Neural progenitor cell (in vitro differentiated cells): ENCODE data around the gene CDH23. TPM values are rescaled to one million over a fixed set of nuclear protein-coding genes. Genes with fewer than 3 reads are reported as not detected.

Experiments used
- DNase-seq: peaks from one replicate; pipeline ENCODE4 v3.0.0-alpha.2; 2016; ENCODE audit warnings: low spot score
- H2AFZ ChIP-seq: fragments of 200-600 bp; sonication (generic); replicated peaks from 2 replicates; pipeline ENCODE4 v1.6.1; 2016; ENCODE audit warnings: antibody characterized with exemption
- H3F3A ChIP-seq: fragments of 200-600 bp; sonication (generic); 2 replicates; pipeline ENCODE4 v1.6.1; 2016; ENCODE audit warnings: antibody characterized with exemption, low read depth
- H3K27ac ChIP-seq: fragments of 200-600 bp; sonication (generic); 2 replicates; pipeline ENCODE4 v1.5.1; 2016; ENCODE audit warnings: mild to moderate bottlenecking
- H3K27me3 ChIP-seq: fragments of 200-600 bp; sonication (generic); 2 replicates; pipeline ENCODE4 v1.6.1; 2016; ENCODE audit warnings: mild to moderate bottlenecking, moderate library complexity
- H3K36me3 ChIP-seq: fragments of 200-600 bp; sonication (generic); 2 replicates; pipeline ENCODE4 v1.5.1; 2016
- H3K4me1 ChIP-seq: fragments of 200-600 bp; sonication (generic); 2 replicates; pipeline ENCODE4 v1.6.1; 2016; ENCODE audit warnings: mixed run types
- H3K4me2 ChIP-seq: fragments of 200-600 bp; sonication (generic); 2 replicates; pipeline ENCODE4 v1.6.1; 2016
- H3K4me3 ChIP-seq: fragments of 200-600 bp; sonication (generic); 2 replicates; pipeline ENCODE4 v1.5.1; 2016
- H3K79me2 ChIP-seq: fragments of 200-600 bp; sonication (generic); 2 replicates; pipeline ENCODE4 v1.6.1; 2016; ENCODE audit warnings: low read depth
- H3K9ac ChIP-seq: fragments of 200-600 bp; sonication (generic); 2 replicates; pipeline ENCODE4 v1.6.1; 2016
- H3K9me3 ChIP-seq: fragments of 200-600 bp; sonication (generic); 2 replicates; pipeline ENCODE4 v1.5.1; 2016; ENCODE audit warnings: low read depth
- H4K20me1 ChIP-seq: fragments of 200-600 bp; sonication (generic); 2 replicates; pipeline ENCODE4 v1.6.1; 2016; ENCODE audit warnings: low read depth
- H3K27ac Mint-ChIP-seq: 3 replicates; pipeline ENCODE4 v1.8.0; 2021; ENCODE audit warnings: mixed read lengths
- H3K27me3 Mint-ChIP-seq: 2 replicates; pipeline ENCODE4 v1.8.0; 2022; ENCODE audit warnings: low read depth, mild to moderate bottlenecking, inconsistent platforms, moderate library complexity, mixed read lengths; ENCODE audit not compliant: insufficient read depth
- H3K36me3 Mint-ChIP-seq: 3 replicates; pipeline ENCODE4 v1.8.0; 2021; ENCODE audit warnings: mixed read lengths
- H3K4me1 Mint-ChIP-seq: 3 replicates; pipeline ENCODE4 v1.8.0; 2021; ENCODE audit warnings: mixed read lengths
- H3K4me3 Mint-ChIP-seq: 3 replicates; pipeline ENCODE4 v1.8.0; 2021; ENCODE audit warnings: mild to moderate bottlenecking, moderate library complexity, mixed read lengths
- H3K9me3 Mint-ChIP-seq: 3 replicates; pipeline ENCODE4 v1.8.0; 2020; ENCODE audit warnings: mixed read lengths
- CTCF ChIP-seq: fragments of 200-600 bp; sonication (generic); IDR thresholded peaks from 2 replicates; pipeline ENCODE4 v1.5.1; 2017; ENCODE audit warnings: antibody characterized with exemption, mild to moderate bottlenecking
- EZH2 ChIP-seq: fragments of 200-600 bp; sonication (generic); IDR thresholded peaks from 2 replicates; pipeline ENCODE4 v1.6.1; 2017; ENCODE audit warnings: antibody characterized with exemption, mild to moderate bottlenecking, moderate library complexity
- EZH2phosphoT487 ChIP-seq: fragments of 200-600 bp; sonication (generic); IDR thresholded peaks from 2 replicates; pipeline ENCODE4 v1.6.1; 2017; ENCODE audit warnings: antibody characterized with exemption
- total RNA-seq: library from RNA; depleted of rRNA; stranded (reverse); fragments of >200 nt; gene quantifications from 2 replicates; pipeline ENCODE4 v1.2.3, GENCODE V29; 2015; ENCODE audit warnings: low replicate concordance

Gene CDH23
- total RNA-seq, 1 donor from 2014 or later, result 5.9 TPM

- Histone ChIP-seq H2AFZ (no peak overlapping the region), H3K27ac (no peak overlapping the region), H3K36me3 (no peaks in the 10 kb centered on the region), H3F3A (no peaks in the 10 kb centered on the region), H3K9ac (no peak overlapping the region), H3K4me1 (no peaks in the 10 kb centered on the region), H4K20me1 (no peaks in the 10 kb centered on the region), H3K4me3 (no peak overlapping the region), H3K27me3 (no peaks in the 10 kb centered on the region), H3K9me3 (no peaks in the 10 kb centered on the region), H3K4me2 (no peak overlapping the region), H3K79me2 (no peaks in the 10 kb centered on the region)
- no peak for DNase-seq
- Mint-ChIP-seq H3K27ac (no peak overlapping the region), H3K27me3 (peaks cover 6% of the 10 kb centered on the region), H3K4me1 (peaks cover 7% of the 10 kb centered on the region), H3K36me3 (no peaks in the 10 kb centered on the region), H3K4me3 (no peak overlapping the region), H3K9me3 (no peaks in the 10 kb centered on the region)
- no peak for TF ChIP-seq CTCF
- TF ChIP-seq EZH2, result no peak
- no peak for TF ChIP-seq EZH2phosphoT487
These were observed 387.4 kb downstream of the CDH23 start for GRCh38 chr10:71783917-71784678.

GRCh38 chr10:71784679-71785272 lies 388.1 kb downstream of the CDH23 start:
- Mint-ChIP-seq H3K36me3 (no peaks in the 10 kb centered on the region), H3K4me3 (no peak overlapping the region), H3K4me1 (peaks cover 7% of the 10 kb centered on the region), H3K9me3 (no peaks in the 10 kb centered on the region), H3K27ac (no peak overlapping the region), H3K27me3 (peaks cover 9% of the 10 kb centered on the region)
- no peak overlapping the region for H3K4me2 ChIP-seq
- H3K9ac ChIP-seq, result no peak overlapping the region
- no peak overlapping the region for H3K27ac ChIP-seq
- no peak overlapping the region for H3K4me3 ChIP-seq
- no peaks in the 10 kb centered on the region for H4K20me1 ChIP-seq
- H3K79me2 ChIP-seq, result no peaks in the 10 kb centered on the region
- no peaks in the 10 kb centered on the region for H3K4me1 ChIP-seq
- no peak for DNase-seq
- no peaks in the 10 kb centered on the region for H3K9me3 ChIP-seq
- no peak for TF ChIP-seq EZH2phosphoT487
- TF ChIP-seq EZH2, result no peak
- no peak for TF ChIP-seq CTCF
- no peaks in the 10 kb centered on the region for H3K27me3 ChIP-seq
- H3K36me3 ChIP-seq, result no peaks in the 10 kb centered on the region
- no peaks in the 10 kb centered on the region for H3F3A ChIP-seq
- no peak overlapping the region for H2AFZ ChIP-seq

GRCh38 chr10:71788954-71789353 lies 392.2 kb downstream of the CDH23 start:
- peaks cover 8% of the 10 kb centered on the region for H3K27me3 Mint-ChIP-seq
- no peaks in the 10 kb centered on the region for H3K36me3 Mint-ChIP-seq
- Histone ChIP-seq H2AFZ (no peak overlapping the region), H3K4me2 (no peak overlapping the region), H4K20me1 (no peaks in the 10 kb centered on the region), H3K9me3 (no peaks in the 10 kb centered on the region), H3K4me1 (no peaks in the 10 kb centered on the region), H3F3A (no peaks in the 10 kb centered on the region), H3K27me3 (no peaks in the 10 kb centered on the region), H3K4me3 (no peak overlapping the region), H3K27ac (no peak overlapping the region), H3K36me3 (no peaks in the 10 kb centered on the region), H3K79me2 (no peaks in the 10 kb centered on the region), H3K9ac (no peak overlapping the region)
- H3K9me3 Mint-ChIP-seq, result no peaks in the 10 kb centered on the region
- no peaks in the 10 kb centered on the region for H3K4me1 Mint-ChIP-seq
- no peak overlapping the region for H3K27ac Mint-ChIP-seq
- no peak for DNase-seq
- TF ChIP-seq EZH2phosphoT487 (no peak), EZH2 (no peak)
- no peak overlapping the region for H3K4me3 Mint-ChIP-seq

- no peak overlapping the region for H2AFZ ChIP-seq
- H3K9me3 ChIP-seq, result no peaks in the 10 kb centered on the region
- no peak for DNase-seq
- H3K4me1 ChIP-seq, result no peaks in the 10 kb centered on the region
- Mint-ChIP-seq H3K9me3 (no peaks in the 10 kb centered on the region), H3K4me3 (no peak overlapping the region), H3K4me1 (no peaks in the 10 kb centered on the region), H3K27me3 (peaks cover 8% of the 10 kb centered on the region), H3K36me3 (no peaks in the 10 kb centered on the region), H3K27ac (no peak overlapping the region)
- TF ChIP-seq CTCF (no peak), EZH2phosphoT487 (no peak), EZH2 (no peak)
- H3K9ac ChIP-seq, result no peak overlapping the region
- no peak overlapping the region for H3K4me2 ChIP-seq
- no peaks in the 10 kb centered on the region for H3K79me2 ChIP-seq
- H3K36me3 ChIP-seq, result no peaks in the 10 kb centered on the region
- no peak overlapping the region for H3K27ac ChIP-seq
- H3K4me3 ChIP-seq, result no peak overlapping the region
- H3K27me3 ChIP-seq, result no peaks in the 10 kb centered on the region
- no peaks in the 10 kb centered on the region for H3F3A ChIP-seq
- H4K20me1 ChIP-seq, result no peaks in the 10 kb centered on the region
These were observed 393.2 kb downstream of the CDH23 start for GRCh38 chr10:71789871-71790270.
